H1 (cell line): ENCODE results near the gene KRT4. TPM values are rescaled to one million over a fixed set of nuclear protein-coding genes. Genes with fewer than 3 reads are reported as not detected.

Experiments used
- CTCF ChIA-PET: fragments of 300-600 bp; sonication (Branson Sonifier 250); formaldehyde crosslinking; loops from one replicate; lab custom pipeline; 2021; ENCODE audit not compliant: partially characterized antibody; lab: Charles Lee
- POLR2A ChIA-PET: fragments of 300-600 bp; sonication (Branson Sonifier 250); formaldehyde crosslinking; loops from one replicate; lab custom pipeline; 2021; ENCODE audit warnings: inconsistent platforms; ENCODE audit not compliant: partially characterized antibody; lab: Charles Lee
- DNase-seq, 2 experiments: peaks; one replicate each; pipeline versions ENCODE4 v3.0.0 to v3.0.0-alpha.2; 2010 to 2022; ENCODE audit warnings: low spot score in 2 of 2, low read depth in 1 of 2, mixed read lengths in 1 of 2
- FAIRE-seq: peaks from 2 replicates; lab custom pipeline; 2011; peaks lifted over from hg19 to GRCh38; lab: Jason Lieb, UNC
- H2AFZ ChIP-seq: 2 replicates; pipeline ENCODE4 v1.8.1; 2012; ENCODE audit warnings: low read length, inconsistent platforms
- H2AK5ac ChIP-seq: 2 replicates; pipeline ENCODE4 v1.6.1; 2013; ENCODE audit warnings: low read depth, low read length
- H2BK120ac ChIP-seq: replicated peaks from 2 replicates; pipeline ENCODE3; 2013; ENCODE audit warnings: low read depth, low read length, inconsistent platforms
- H2BK12ac ChIP-seq: 2 replicates; pipeline ENCODE4 v1.6.1; 2013; ENCODE audit warnings: low read depth, low read length
- H2BK15ac ChIP-seq: 2 replicates; pipeline ENCODE4 v1.6.1; 2013; ENCODE audit warnings: low read length
- H2BK20ac ChIP-seq: 2 replicates; pipeline ENCODE4 v1.6.1; 2013; ENCODE audit warnings: low read length
- H2BK5ac ChIP-seq: 2 replicates; pipeline ENCODE4 v1.6.1; 2013; ENCODE audit warnings: low read depth, low read length
- H3K14ac ChIP-seq: 2 replicates; pipeline ENCODE4 v1.6.1; 2013; ENCODE audit warnings: inconsistent platforms; ENCODE audit not compliant: insufficient read length
- H3K18ac ChIP-seq: 2 replicates; pipeline ENCODE4 v1.6.1; 2013; ENCODE audit warnings: low read length; ENCODE audit errors: extremely low read depth
- H3K23ac ChIP-seq: 2 replicates; pipeline ENCODE4 v1.6.1; 2013; ENCODE audit warnings: inconsistent platforms; ENCODE audit not compliant: insufficient read length
- H3K23me2 ChIP-seq: 2 replicates; pipeline ENCODE4 v1.6.1; 2013; ENCODE audit warnings: low read depth, low read length
- H3K27ac ChIP-seq: 2 replicates; pipeline ENCODE4 v1.6.1; 2011; ENCODE audit warnings: low read depth, low read length, inconsistent platforms
- H3K27me3 ChIP-seq, 4 experiments: replicated peaks in 1 of 4; 1 replicate in 1 of 4; 2 replicates in 3 of 4; pipeline versions ENCODE4 v1.6.1 to v1.8.1; 2011 to 2013; ENCODE audit warnings: low read length in 3 of 4, mild to moderate bottlenecking in 3 of 4, inconsistent platforms in 2 of 4, mixed read lengths in 2 of 4, moderate library complexity in 1 of 4; ENCODE audit not compliant: control insufficient read depth in 3 of 4, insufficient read depth in 3 of 4; ENCODE audit errors: extremely low read depth in 1 of 4
- H3K36me3 ChIP-seq, 4 experiments: 2 replicates each; pipeline versions ENCODE4 v1.6.1 to v1.8.1; 2011 to 2013; ENCODE audit warnings: mild to moderate bottlenecking in 4 of 4, low read length in 3 of 4, moderate library complexity in 2 of 4, control low read depth in 1 of 4, inconsistent platforms in 1 of 4; ENCODE audit not compliant: insufficient read depth in 4 of 4, control insufficient read depth in 2 of 4
- H3K4ac ChIP-seq: replicated peaks from 2 replicates; pipeline ENCODE3; 2013; ENCODE audit warnings: low read length, low read depth, mixed read lengths, inconsistent platforms; ENCODE audit not compliant: insufficient read length
- H3K4me1 ChIP-seq, 4 experiments: replicated peaks in 1 of 4; 1 replicate in 1 of 4; 2 replicates in 3 of 4; pipeline versions ENCODE4 v1.6.1 to v1.8.1; 2011 to 2013; ENCODE audit warnings: low read length in 3 of 4, inconsistent platforms in 2 of 4, mixed read lengths in 1 of 4; ENCODE audit not compliant: insufficient read depth in 4 of 4, control insufficient read depth in 3 of 4
- H3K4me2 ChIP-seq, 2 experiments: 2 replicates each; pipeline versions ENCODE4 v1.6.1 to v1.8.1; 2011 to 2013; ENCODE audit warnings: low read depth in 2 of 2, low read length in 2 of 2, control low read depth in 1 of 2, inconsistent platforms in 1 of 2, mild to moderate bottlenecking in 1 of 2; ENCODE audit not compliant: insufficient read depth in 1 of 2
- H3K4me3 ChIP-seq, 4 experiments: fragments of 200-600, 300-600 bp in 1 of 4; sonication (generic), shearing (Covaris generic), sonication (Bioruptor Twin) in 1 of 4; 2 replicates each; pipeline versions ENCODE4 v1.5.1 to v1.8.1; 2011 to 2016; ENCODE audit warnings: low read length in 4 of 4, low read depth in 3 of 4, control low read depth in 2 of 4, inconsistent platforms in 2 of 4, mild to moderate bottlenecking in 2 of 4, mixed read lengths in 1 of 4, moderate library complexity in 1 of 4; ENCODE audit not compliant: insufficient read depth in 2 of 4; ENCODE audit errors: extremely low read depth in 1 of 4
- H3K56ac ChIP-seq: replicated peaks from 2 replicates; pipeline ENCODE3; 2013; ENCODE audit warnings: low read depth, mild to moderate bottlenecking, mixed read lengths, low read length, inconsistent platforms; ENCODE audit not compliant: insufficient read length
- H3K79me1 ChIP-seq: 2 replicates; pipeline ENCODE4 v1.6.1; 2013; ENCODE audit warnings: low read depth, low read length, control low read depth
- H3K79me2 ChIP-seq, 2 experiments: 2 replicates each; pipeline versions ENCODE4 v1.6.1 to v1.8.1; 2012 to 2013; ENCODE audit warnings: low read length in 2 of 2, mild to moderate bottlenecking in 2 of 2, inconsistent platforms in 1 of 2; ENCODE audit not compliant: insufficient read depth in 2 of 2, control insufficient read depth in 1 of 2
- H3K9ac ChIP-seq, 4 experiments: replicated peaks in 1 of 4; 1 replicate in 1 of 4; 2 replicates in 3 of 4; pipeline versions ENCODE4 v1.6.1 to v1.8.1; 2011 to 2013; ENCODE audit warnings: low read depth in 3 of 4, low read length in 3 of 4, control low read depth in 2 of 4, mild to moderate bottlenecking in 2 of 4, moderate library complexity in 2 of 4, inconsistent platforms in 1 of 4; ENCODE audit errors: extremely low read depth in 1 of 4
- H3K9me3 ChIP-seq, 2 experiments: 2 replicates each; pipeline versions ENCODE4 v1.6.1 to v1.8.1; 2012 to 2013; ENCODE audit warnings: mild to moderate bottlenecking in 2 of 2, moderate library complexity in 2 of 2, control low read depth in 1 of 2, inconsistent platforms in 1 of 2, low read depth in 1 of 2, low read length in 1 of 2, mixed read lengths in 1 of 2; ENCODE audit not compliant: insufficient read depth in 2 of 2
- H4K20me1 ChIP-seq, 2 experiments: replicated peaks in 1 of 2; 2 replicates each; pipeline versions ENCODE3 to v1.8.1; 2011 to 2013; ENCODE audit warnings: inconsistent platforms in 2 of 2, low read length in 2 of 2, mild to moderate bottlenecking in 1 of 2; ENCODE audit not compliant: insufficient read depth in 2 of 2, control insufficient read depth in 1 of 2
- H4K5ac ChIP-seq: 2 replicates; pipeline ENCODE4 v1.6.1; 2013; ENCODE audit warnings: low read length, low read depth, mixed read lengths, inconsistent platforms; ENCODE audit not compliant: insufficient read length
- H4K8ac ChIP-seq: 2 replicates; pipeline ENCODE4 v1.8.0; 2013; ENCODE audit warnings: mild to moderate bottlenecking, moderate library complexity, low read length, inconsistent platforms; ENCODE audit not compliant: insufficient read depth; ENCODE audit errors: extremely low read depth
- H4K91ac ChIP-seq: replicated peaks from 2 replicates; pipeline ENCODE3; 2013; ENCODE audit warnings: low read length, mixed read lengths, inconsistent platforms; ENCODE audit not compliant: insufficient read length
- BCL11A ChIP-seq, 2 experiments: IDR thresholded peaks; one replicate each; pipeline ENCODE4 v1.6.1; 2011; ENCODE audit warnings: low read depth in 2 of 2, low read length in 2 of 2, mild to moderate bottlenecking in 2 of 2
- CBX5 ChIP-seq: fragments of 300-800, 300-1000 bp; sonication (generic); IDR thresholded peaks from 2 replicates; pipeline ENCODE4 v1.7.1; 2016; ENCODE audit warnings: antibody characterized with exemption, low read length, low read depth
- CREB1 ChIP-seq: IDR thresholded peaks from 2 replicates; pipeline ENCODE4 v1.6.1; 2012; ENCODE audit warnings: inconsistent platforms
- GABPA ChIP-seq: IDR thresholded peaks from 2 replicates; pipeline ENCODE4 v1.6.1; 2011; ENCODE audit warnings: mild to moderate bottlenecking, low read length, moderate library complexity, borderline replicate concordance; ENCODE audit not compliant: insufficient read depth
- NANOG ChIP-seq: IDR thresholded peaks from 2 replicates; pipeline ENCODE4 v1.6.1; 2011; ENCODE audit warnings: low read length, low read depth, mild to moderate bottlenecking, inconsistent platforms; ENCODE audit not compliant: insufficient read depth, poor library complexity, severe bottlenecking
- RBBP5 ChIP-seq: IDR thresholded peaks from 2 replicates; pipeline ENCODE4 v1.7.1; 2012; ENCODE audit warnings: low read depth, mild to moderate bottlenecking, inconsistent platforms, low read length, moderate library complexity, borderline replicate concordance
- TBP ChIP-seq: IDR thresholded peaks from 2 replicates; pipeline ENCODE4 v1.6.1; 2011; ENCODE audit warnings: low read depth, low read length, improper control_type of control experiment
- WGBS, 2 experiments: shearing (Covaris generic) in 1 of 2; methylation state at CpG; one replicate each; pipeline versions ENCODE4 v1.1.6 to v1.1.7; 2013 to 2015; ENCODE audit warnings: low lambda C conversion rate in 2 of 2, mixed read lengths in 2 of 2, inconsistent platforms in 1 of 2, low coverage in 1 of 2, missing lambda C conversion rate in 1 of 2; ENCODE audit not compliant: insufficient replicate concordance in 2 of 2, insufficient coverage in 1 of 2, insufficient read length in 1 of 2; ENCODE audit errors: extremely low coverage in 1 of 2, missing lambda C conversion rate in 1 of 2; 5-methylcytosine and 5-hydroxymethylcytosine counted together
- polyA plus RNA-seq, 7 experiments: library from polyadenylated mRNA; depleted of rRNA in 3 of 7; stranded (reverse) in 5 of 7; unstranded in 2 of 7; fragments of >200 nt in 5 of 7; fragments of 200-250 nt in 2 of 7; gene quantifications; 1 replicate in 5 of 7; 2 replicates in 1 of 7; 4 replicates in 1 of 7; pipeline versions ENCODE4 v1.2.1 to v1.2.3, GENCODE V29; 2011 to 2013; ENCODE audit warnings: missing spikeins in 2 of 7, mixed read lengths in 2 of 7
- total RNA-seq: library from RNA; stranded (reverse); fragmentation: NEBNext Ultra II Directional; extraction: Animal tissue kit (Norgen Biotek cat#: 25700); gene quantifications from 2 replicates; pipeline ENCODE4 v1.2.1, GENCODE V29; 2021
- TF ChIP-seq, protein P1 (sequence below): IDR thresholded peaks from 2 replicates; pipeline ENCODE4 v1.6.1; 2011; ENCODE audit warnings: low read depth, mild to moderate bottlenecking, low read length; ENCODE audit not compliant: insufficient read depth
- TF ChIP-seq, protein P2 (sequence below), 3 experiments: IDR thresholded peaks; 1 replicate in 2 of 3; 2 replicates in 1 of 3; pipeline versions ENCODE4 v1.5.1 to v1.6.1; 2011; ENCODE audit warnings: low read length in 3 of 3, mild to moderate bottlenecking in 3 of 3, inconsistent platforms in 2 of 3, low read depth in 1 of 3, moderate library complexity in 1 of 3; ENCODE audit not compliant: insufficient read depth in 1 of 3; ENCODE audit errors: control extremely low read depth in 1 of 3

The KRT4 gene
- total and polyA plus RNA-seq, 2 of the 8 experiments (the other 6 are each of a cell fraction or from before 2014, with no cell fraction given): not detected

DNA sequence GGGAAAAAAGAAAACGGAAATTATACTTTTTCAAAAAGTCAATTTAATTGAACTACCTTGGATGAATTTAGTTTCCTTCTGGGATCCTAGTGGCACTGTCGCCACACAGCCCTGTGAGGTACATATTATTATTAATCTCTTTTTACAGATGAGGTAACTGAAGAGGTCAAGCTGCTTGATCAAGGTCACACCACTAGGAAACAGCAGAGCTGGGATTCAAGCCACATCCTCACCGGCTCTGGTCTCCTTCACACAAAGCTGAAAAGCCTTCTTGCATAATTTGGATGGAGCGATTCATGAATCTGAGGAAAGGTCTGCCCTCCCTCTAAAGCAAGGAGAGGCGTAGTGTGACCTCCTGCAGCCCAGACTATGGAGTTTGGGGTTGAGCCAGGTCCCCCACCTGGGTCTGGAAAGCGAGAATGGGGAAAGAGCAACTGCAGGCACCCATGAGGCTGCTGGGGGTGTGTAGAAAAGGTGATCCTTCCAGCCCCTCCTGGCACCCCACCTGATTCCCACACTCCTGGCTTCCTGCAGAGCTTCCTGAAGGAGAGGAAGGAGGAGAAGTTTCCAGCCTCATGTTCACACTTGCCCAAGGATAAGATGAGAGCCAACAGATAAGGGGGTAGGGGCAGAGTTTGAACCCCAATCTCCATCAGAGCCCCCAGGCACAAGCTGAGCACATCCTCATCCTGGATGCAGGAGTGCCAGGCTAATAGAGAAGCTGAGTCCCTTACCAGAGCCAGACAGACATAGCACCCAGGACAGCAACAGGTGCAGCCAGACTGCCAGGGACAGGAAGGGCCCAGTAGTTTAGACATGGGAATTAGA, 24.1 kb upstream of the KRT4 start:
- Histone ChIP-seq H3K4ac (no peak overlapping the region), H3K18ac (no peak overlapping the region), H2BK12ac (no peak overlapping the region), H2BK15ac (no peak overlapping the region), H3K27ac (no peak overlapping the region), H3K23me2 (no peaks in the 10 kb centered on the region), H3K14ac (no peak overlapping the region), H3K9ac (no peak overlapping the region), H2BK20ac (no peak overlapping the region), H3K79me1 (no peaks in the 10 kb centered on the region), H4K91ac (no peak overlapping the region), H4K5ac (no peak overlapping the region), H3K79me2 (no peaks in the 10 kb centered on the region), H3K36me3 (no peaks in the 10 kb centered on the region), H3K27me3 (peaks cover 0 to 2% (median 0%) of the 10 kb centered on the region in 4 experiments; a peak in 1 of 7 replicates), H4K20me1 (no peaks in the 10 kb centered on the region), H2BK5ac (no peak overlapping the region), H3K4me2 (no peak overlapping the region), H3K4me3 (no peak overlapping the region), H3K4me1 (no peaks in the 10 kb centered on the region), H4K8ac (no peak overlapping the region), H3K56ac (no peak overlapping the region), H3K23ac (no peak overlapping the region), H2BK120ac (no peak overlapping the region), H2AK5ac (no peak overlapping the region), H3K9me3 (no peaks in the 10 kb centered on the region), H2AFZ (no peak overlapping the region)
- ChIA-PET POLR2A (interaction anchor here (0.8 kb wide), 1 partner anchor 15 kb away, joined by 3 read pairs; no protein-coding TSS in a partner anchor), CTCF (interaction anchor here (0.7 to 2.2 kb wide), 6 partner anchors 9 to 442 kb away, joined by 3 to 6 read pairs (median 4); no protein-coding TSS in a partner anchor)
- DNase-seq (no peak), FAIRE-seq (no peak)
- WGBS, 2 experiments: 94% methylated on average over 6 of the region's 6 CpGs; no CpG with 5 or more reads in 1 of the 2 experiments
- TF ChIP-seq BCL11A (IDR thresholded peaks at IDR 0.05; ENCODE audit: low read depth in 2 of 2, low read length in 2 of 2): no peak
- TF ChIP-seq, protein P1, sequence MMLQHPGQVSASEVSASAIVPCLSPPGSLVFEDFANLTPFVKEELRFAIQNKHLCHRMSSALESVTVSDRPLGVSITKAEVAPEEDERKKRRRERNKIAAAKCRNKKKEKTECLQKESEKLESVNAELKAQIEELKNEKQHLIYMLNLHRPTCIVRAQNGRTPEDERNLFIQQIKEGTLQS: no peak
- TF ChIP-seq, protein P2, sequence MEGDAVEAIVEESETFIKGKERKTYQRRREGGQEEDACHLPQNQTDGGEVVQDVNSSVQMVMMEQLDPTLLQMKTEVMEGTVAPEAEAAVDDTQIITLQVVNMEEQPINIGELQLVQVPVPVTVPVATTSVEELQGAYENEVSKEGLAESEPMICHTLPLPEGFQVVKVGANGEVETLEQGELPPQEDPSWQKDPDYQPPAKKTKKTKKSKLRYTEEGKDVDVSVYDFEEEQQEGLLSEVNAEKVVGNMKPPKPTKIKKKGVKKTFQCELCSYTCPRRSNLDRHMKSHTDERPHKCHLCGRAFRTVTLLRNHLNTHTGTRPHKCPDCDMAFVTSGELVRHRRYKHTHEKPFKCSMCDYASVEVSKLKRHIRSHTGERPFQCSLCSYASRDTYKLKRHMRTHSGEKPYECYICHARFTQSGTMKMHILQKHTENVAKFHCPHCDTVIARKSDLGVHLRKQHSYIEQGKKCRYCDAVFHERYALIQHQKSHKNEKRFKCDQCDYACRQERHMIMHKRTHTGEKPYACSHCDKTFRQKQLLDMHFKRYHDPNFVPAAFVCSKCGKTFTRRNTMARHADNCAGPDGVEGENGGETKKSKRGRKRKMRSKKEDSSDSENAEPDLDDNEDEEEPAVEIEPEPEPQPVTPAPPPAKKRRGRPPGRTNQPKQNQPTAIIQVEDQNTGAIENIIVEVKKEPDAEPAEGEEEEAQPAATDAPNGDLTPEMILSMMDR (IDR thresholded peaks at IDR 0.05; ENCODE audit: control extremely low read depth in 1 of 3, insufficient read depth in 1 of 3, low read depth in 1 of 3, low read length in 3 of 3): no peak
- no peak for TF ChIP-seq NANOG
- no peak for TF ChIP-seq RBBP5
- TF ChIP-seq TBP: no peak
- TF ChIP-seq CREB1: no peak
- no peak for TF ChIP-seq CBX5
- no peak for TF ChIP-seq GABPA
